Parathyroid adenoma (tissue), 2 donors: ENCODE results near the gene SPAG16.
"Not testable (repeated sequence)": the region's sequence is repeated elsewhere in the genome, so short reads cannot be mapped to it uniquely, and the experiment has no call there.

Experiments used
- H2AFZ ChIP-seq: fragments of 300-600 bp; sonication (generic); one replicate; pipeline ENCODE4 v1.7.0; 2017; ENCODE audit warnings: antibody characterized with exemption, mild to moderate bottlenecking
- H3K27ac ChIP-seq: fragments of 300-600 bp; sonication (generic); one replicate; pipeline ENCODE4 v1.7.0; 2017
- H3K27me3 ChIP-seq: fragments of 300-600 bp; sonication (generic); one replicate; pipeline ENCODE4 v1.7.0; 2017; ENCODE audit warnings: low read length; ENCODE audit not compliant: control insufficient read depth, insufficient read depth
- H3K36me3 ChIP-seq: fragments of 300-600 bp; sonication (generic); one replicate; pipeline ENCODE4 v1.7.0; 2017; ENCODE audit warnings: low read length; ENCODE audit not compliant: control insufficient read depth, insufficient read depth
- H3K4me1 ChIP-seq: fragments of 300-600 bp; sonication (generic); one replicate; pipeline ENCODE4 v1.7.0; 2017; ENCODE audit warnings: control low read depth
- H3K4me2 ChIP-seq: fragments of 300-600 bp; sonication (generic); one replicate; pipeline ENCODE4 v1.7.0; 2017; ENCODE audit warnings: low read length
- H3K4me3 ChIP-seq: fragments of 300-600 bp; sonication (generic); one replicate; pipeline ENCODE4 v1.7.0; 2017; ENCODE audit warnings: low read depth, low read length
- H3K79me2 ChIP-seq: fragments of 300-600 bp; sonication (generic); one replicate; pipeline ENCODE4 v1.7.0; 2017; ENCODE audit warnings: control low read depth
- H3K9ac ChIP-seq: fragments of 300-600 bp; sonication (generic); one replicate; pipeline ENCODE4 v1.7.0; 2017; ENCODE audit warnings: mild to moderate bottlenecking
- H3K9me3 ChIP-seq: fragments of 300-600 bp; sonication (generic); one replicate; pipeline ENCODE4 v1.7.0; 2017; ENCODE audit warnings: low read length; ENCODE audit not compliant: control insufficient read depth
- CTCF ChIP-seq: fragments of 300-600 bp; sonication (generic); IDR thresholded peaks from one replicate; pipeline ENCODE4 v1.7.0; 2017; ENCODE audit warnings: antibody characterized with exemption, mild to moderate bottlenecking
- donor health status: primary hyperparathyroidism.

SPAG16 gene

GRCh38 chr2:213703406-213704098, 419.3 kb downstream of the SPAG16 start:
- Histone ChIP-seq H3K27ac (no peak overlapping the region), H3K4me3 (no peak overlapping the region), H3K9me3 (no peaks in the 10 kb centered on the region), H3K9ac (no peak overlapping the region), H3K79me2 (no peaks in the 10 kb centered on the region), H2AFZ (no peak overlapping the region), H3K27me3 (no peaks in the 10 kb centered on the region), H3K36me3 (no peaks in the 10 kb centered on the region), H3K4me1 (no peaks in the 10 kb centered on the region), H3K4me2 (no peak overlapping the region)
- no peak for TF ChIP-seq CTCF

- no peak overlapping the region for H2AFZ ChIP-seq
- H3K4me3 ChIP-seq: no peak overlapping the region
- H3K79me2 ChIP-seq: no peaks in the 10 kb centered on the region
- no peaks in the 10 kb centered on the region for H3K9me3 ChIP-seq
- H3K4me2 ChIP-seq: no peak overlapping the region
- H3K36me3 ChIP-seq: no peaks in the 10 kb centered on the region
- no peaks in the 10 kb centered on the region for H3K4me1 ChIP-seq
- no peaks in the 10 kb centered on the region for H3K27me3 ChIP-seq
- H3K9ac ChIP-seq: no peak overlapping the region
- no peak overlapping the region for H3K27ac ChIP-seq
- no peak for TF ChIP-seq CTCF
Observed at GRCh38 chr2:213710164-213710563, 425.9 kb downstream of the SPAG16 start.

GRCh38 chr2:213718411-213718810, 434.1 kb downstream of the SPAG16 start:
- H3K4me2 ChIP-seq, H3K27ac ChIP-seq, H2AFZ ChIP-seq, H3K27me3 ChIP-seq, H3K9me3 ChIP-seq, H3K79me2 ChIP-seq, H3K4me1 ChIP-seq, H3K4me3 ChIP-seq, H3K9ac ChIP-seq, H3K36me3 ChIP-seq: not testable (repeated sequence)

GRCh38 chr2:213722565-213722964, 438.3 kb downstream of the SPAG16 start:
- Histone ChIP-seq H3K27me3 (no peaks in the 10 kb centered on the region), H3K79me2 (no peaks in the 10 kb centered on the region), H3K4me3 (no peak overlapping the region), H3K36me3 (no peaks in the 10 kb centered on the region), H3K9ac (no peak overlapping the region), H2AFZ (no peak overlapping the region), H3K4me2 (no peak overlapping the region), H3K27ac (no peak overlapping the region), H3K4me1 (no peaks in the 10 kb centered on the region), H3K9me3 (no peaks in the 10 kb centered on the region)
- TF ChIP-seq CTCF: no peak

- Histone ChIP-seq H3K4me3 (no peak overlapping the region), H3K4me2 (no peak overlapping the region), H3K4me1 (no peaks in the 10 kb centered on the region), H3K36me3 (no peaks in the 10 kb centered on the region), H3K9ac (no peak overlapping the region), H3K27ac (no peak overlapping the region), H3K9me3 (no peaks in the 10 kb centered on the region), H3K27me3 (no peaks in the 10 kb centered on the region), H2AFZ (no peak overlapping the region), H3K79me2 (no peaks in the 10 kb centered on the region)
- no peak for TF ChIP-seq CTCF
Observed at GRCh38 chr2:213723041-213723560, 438.8 kb downstream of the SPAG16 start.
